Spleen (tissue), 11 donors: ENCODE results near the gene GOSR1. TPM values are rescaled to one million over a fixed set of nuclear protein-coding genes. Genes with fewer than 3 reads are reported as not detected.
"Not testable (repeated sequence)": the region's sequence is repeated elsewhere in the genome, so short reads cannot be mapped to it uniquely, and the experiment has no call there.

ENCODE experiments used
- DNase-seq: peaks from one replicate; pipeline ENCODE4 v3.0.0-alpha.2; 2020
- H3K27ac ChIP-seq, 8 donors: fragments of 200-600 bp; sonication (generic) in 7 of 8; 1 replicate in 4 of 8; 2 replicates in 4 of 8; pipeline versions ENCODE4 v1.5.0 to v1.8.0; 2016 to 2021; ENCODE audit warnings: inconsistent platforms in 4 of 8, mild to moderate bottlenecking in 4 of 8, moderate library complexity in 1 of 8
- H3K27me3 ChIP-seq, 7 donors: fragments of 200-600 bp; sonication (generic) in 6 of 7; replicated peaks in 1 of 7; 1 replicate in 4 of 7; 2 replicates in 3 of 7; pipeline versions ENCODE4 v1.5.0 to v1.8.0; 2016 to 2021; ENCODE audit warnings: inconsistent platforms in 3 of 7, mild to moderate bottlenecking in 1 of 7
- H3K36me3 ChIP-seq, 6 donors: fragments of 200-600 bp; sonication (generic) in 5 of 6; 1 replicate in 4 of 6; 2 replicates in 2 of 6; pipeline versions ENCODE4 v1.5.0 to v1.8.0; 2016 to 2021; ENCODE audit warnings: inconsistent platforms in 2 of 6
- H3K4me1 ChIP-seq, 6 donors: fragments of 200-600 bp; sonication (generic) in 5 of 6; 1 replicate in 3 of 6; 2 replicates in 3 of 6; pipeline versions ENCODE4 v1.5.0 to v1.8.0; 2016 to 2021; ENCODE audit warnings: inconsistent platforms in 3 of 6
- H3K4me3 ChIP-seq, 8 donors: fragments of 200-600 bp; sonication (generic) in 7 of 8; 1 replicate in 4 of 8; 2 replicates in 4 of 8; pipeline versions ENCODE4 v1.5.0 to v1.8.0; 2016 to 2021; ENCODE audit warnings: inconsistent platforms in 4 of 8, mild to moderate bottlenecking in 4 of 8, moderate library complexity in 2 of 8
- H3K9me3 ChIP-seq, 8 donors: fragments of 200-600 bp; sonication (generic) in 7 of 8; 1 replicate in 4 of 8; 2 replicates in 4 of 8; pipeline versions ENCODE4 v1.5.0 to v1.8.0; 2016 to 2021; ENCODE audit warnings: inconsistent platforms in 4 of 8
- CTCF ChIP-seq, 11 experiments: fragments of 200-600 bp in 7 of 11; fragments of 450-650 bp in 4 of 11; sonication (generic) in 4 of 11; IDR thresholded peaks in 8 of 11; conservative IDR thresholded peaks in 3 of 11; 1 replicate in 7 of 11; 2 replicates in 4 of 11; pipeline versions ENCODE4 v1.4.0 to v1.8.0; 2016 to 2021; ENCODE audit warnings: antibody characterized with exemption in 11 of 11, inconsistent platforms in 4 of 11, mild to moderate bottlenecking in 1 of 11
- POLR2A ChIP-seq, 3 donors: fragments of 450-650 bp; IDR thresholded peaks; one replicate each; pipeline ENCODE4 v1.5.1; 2017; ENCODE audit warnings: antibody characterized with exemption in 3 of 3, mild to moderate bottlenecking in 1 of 3
- POLR2AphosphoS5 ChIP-seq, 3 donors: sonication (generic); formaldehyde crosslinking; IDR thresholded peaks; one replicate each; pipeline ENCODE4 v1.5.1; 2017; ENCODE audit warnings: antibody characterized with exemption in 3 of 3
- WGBS, 5 donors: extraction: QIAGEN DNeasy Blood & Tissue Kit in 3 of 5; methylation state at CpG; one replicate each; pipeline versions ENCODE4 v1.1.5 to v1.1.7; 2013 to 2018; 5-methylcytosine and 5-hydroxymethylcytosine counted together
- intact Hi-C: fragments of 100-400 bp; cut with DNase I; formaldehyde crosslinking; loops from one replicate; pipeline ENCODE4 v1.15.0; 2023; ENCODE audit warnings: low total_unique reads
- polyA plus RNA-seq, 3 donors: library from polyadenylated mRNA; stranded (reverse); fragments of 200-250 nt; gene quantifications; one replicate each; pipeline ENCODE4 v1.2.1, GENCODE V29; 2013
- total RNA-seq, 7 donors: library from RNA; depleted of rRNA in 3 of 7; stranded (reverse); fragments of >200 nt in 3 of 7; fragmentation: NEBNext Ultra II Directional in 4 of 7; extraction: Animal tissue kit (Norgen Biotek cat#: 25700) in 4 of 7; gene quantifications; one replicate each; pipeline versions ENCODE4 v1.1.0 to v1.2.1, GENCODE V29; 2016 to 2021
- donor health status: healthy with polysubstance abuse.
- donor health status: DM: no; HTN: no; CAD: no; lungs with moderate emphysema.
- donor health status: DM: no; HTN: no; CAD: no.
- donor health status: Bipolar disorder and iron deficiency.
- donor health status: healthy.
- donor health status: DM: no; HTN: no; CAD: no.
- donor health status: DM: yes; HTN: yes; CAD: no.

The GOSR1 gene
- total and polyA plus RNA-seq, 10 donors = 10.8 to 56.6 (median 48.4) TPM

- Histone ChIP-seq H3K4me3 (no peak overlapping the region), H3K9me3 (no peaks in the 10 kb centered on the region), H3K27me3 (no peaks in the 10 kb centered on the region), H3K36me3 (peaks cover 0 to 53% (median 31%) of the 10 kb centered on the region in 6 donors), H3K27ac (no peak overlapping the region), H3K4me1 (peaks cover 0 to 5% (median 0%) of the 10 kb centered on the region in 6 donors)
- intact Hi-C loops = no loop called here
- DNase-seq = no peak
- WGBS, 5 donors = 75 to 95% (median 91%) methylated on average over 3 of the region's 3 CpGs
- TF ChIP-seq POLR2A (IDR thresholded peaks at IDR 0.05) (no peak), CTCF (IDR thresholded peaks at IDR 0.05 in 8 of 11, conservative IDR thresholded peaks at IDR 0.05 in 3 of 11) (no peak), POLR2AphosphoS5 (IDR thresholded peaks at IDR 0.05) (no peak)
These were observed 47.6 kb downstream of the GOSR1 start for GRCh38 chr17:30524847-30525246.

- Histone ChIP-seq H3K27me3 (no peaks in the 10 kb centered on the region), H3K9me3 (no peaks in the 10 kb centered on the region), H3K36me3 (peaks cover 0 to 50% (median 17%) of the 10 kb centered on the region in 6 donors), H3K4me1 (no peaks in the 10 kb centered on the region), H3K27ac (no peak overlapping the region), H3K4me3 (no peak overlapping the region)
- no peak for DNase-seq
- WGBS, 5 donors = 92 to 97% (median 96%) methylated on average over 2 of the region's 2 CpGs
- intact Hi-C loops = no loop called here
- TF ChIP-seq CTCF (IDR thresholded peaks at IDR 0.05 in 8 of 11, conservative IDR thresholded peaks at IDR 0.05 in 3 of 11) (no peak), POLR2AphosphoS5 (IDR thresholded peaks at IDR 0.05) (no peak)
These were observed 49.2 kb downstream of the GOSR1 start for GRCh38 chr17:30526401-30526800.

GRCh38 chr17:30528701-30529100 lies 51.5 kb downstream of the GOSR1 start:
- H3K27me3 ChIP-seq, intact Hi-C loops, DNase-seq, H3K27ac ChIP-seq, H3K9me3 ChIP-seq, H3K4me3 ChIP-seq, H3K4me1 ChIP-seq: not testable (repeated sequence)
- WGBS, 5 donors = 89 to 94% (median 93%) methylated on average over 5 of the region's 5 CpGs
- peaks cover 0 to 28% (median 0%) of the 10 kb centered on the region in 6 donors for H3K36me3 ChIP-seq

GRCh38 chr17:30530346-30531025 lies 53.3 kb downstream of the GOSR1 start:
- Histone ChIP-seq H3K9me3 (no peaks in the 10 kb centered on the region), H3K27me3 (no peaks in the 10 kb centered on the region), H3K4me1 (no peaks in the 10 kb centered on the region), H3K4me3 (no peak overlapping the region), H3K27ac (no peak overlapping the region), H3K36me3 (peaks cover 0 to 16% (median 0%) of the 10 kb centered on the region in 6 donors)
- WGBS, 5 donors = 92 to 98% (median 94%) methylated on average over 2 of the region's 2 CpGs
- no peak for DNase-seq
- intact Hi-C loops = no loop called here
- TF ChIP-seq POLR2A (IDR thresholded peaks at IDR 0.05) = no peak
- TF ChIP-seq POLR2AphosphoS5 (IDR thresholded peaks at IDR 0.05) = no peak
- no peak for TF ChIP-seq CTCF (IDR thresholded peaks at IDR 0.05 in 8 of 11, conservative IDR thresholded peaks at IDR 0.05 in 3 of 11)
